CD8-positive, alpha-beta memory T cell (primary cell): ENCODE data around the gene RIN3. TPM values are rescaled to one million over a fixed set of nuclear protein-coding genes. Genes with fewer than 3 reads are reported as not detected.
A peak's percentile ranks its signal among the peaks of the same experiment; 100 is the strongest.

Source experiments
- CTCF ChIA-PET: fragments of 350-600 bp; sonication (Branson Sonifier 250); formaldehyde crosslinking; loops from one replicate; lab custom pipeline; 2021; ENCODE audit warnings: antibody characterized with exemption; lab: Charles Lee
- POLR2A ChIA-PET: fragments of 350-600 bp; sonication (Branson Sonifier 250); formaldehyde crosslinking; loops from one replicate; lab custom pipeline; 2021; ENCODE audit warnings: antibody characterized with exemption; lab: Charles Lee
- DNase-seq, 5 donors: peaks; one replicate each; pipeline versions ENCODE4 v3.0.0 to v3.0.0-alpha.2; 2020 to 2022; ENCODE audit warnings: mixed read lengths in 1 of 5
- H3K27ac ChIP-seq: one replicate; pipeline ENCODE4 v1.7.0; 2013; ENCODE audit warnings: low read depth, mild to moderate bottlenecking, low read length, moderate library complexity
- H3K27me3 ChIP-seq: 2 replicates; pipeline ENCODE4 v1.7.0; 2013; ENCODE audit warnings: low read length, mild to moderate bottlenecking; ENCODE audit not compliant: insufficient read depth, poor library complexity, severe bottlenecking
- H3K36me3 ChIP-seq: 2 replicates; pipeline ENCODE4 v1.7.0; 2013; ENCODE audit warnings: mild to moderate bottlenecking, low read length, moderate library complexity; ENCODE audit not compliant: insufficient read depth
- H3K4me1 ChIP-seq: 2 replicates; pipeline ENCODE4 v1.7.0; 2013; ENCODE audit warnings: mild to moderate bottlenecking, low read length, moderate library complexity; ENCODE audit not compliant: insufficient read depth
- H3K4me3 ChIP-seq: 2 replicates; pipeline ENCODE4 v1.7.0; 2013; ENCODE audit warnings: mild to moderate bottlenecking, low read length
- H3K9me3 ChIP-seq: 2 replicates; pipeline ENCODE4 v1.7.0; 2013; ENCODE audit warnings: mild to moderate bottlenecking, low read length
- H3K27ac Mint-ChIP-seq, 8 donors: one replicate each; pipeline ENCODE4 v1.8.0; 2020 to 2021; ENCODE audit warnings: mixed read lengths in 8 of 8, mild to moderate bottlenecking in 6 of 8, inconsistent platforms in 3 of 8, moderate library complexity in 3 of 8
- H3K27me3 Mint-ChIP-seq, 2 donors: one replicate each; pipeline ENCODE4 v1.8.0; 2020 to 2021; ENCODE audit warnings: mixed read lengths in 2 of 2, mild to moderate bottlenecking in 1 of 2, moderate library complexity in 1 of 2
- H3K36me3 Mint-ChIP-seq, 3 donors: one replicate each; pipeline ENCODE4 v1.8.0; 2020 to 2021; ENCODE audit warnings: mixed read lengths in 3 of 3, inconsistent platforms in 1 of 3, mild to moderate bottlenecking in 1 of 3
- H3K4me1 Mint-ChIP-seq, 3 donors: one replicate each; pipeline ENCODE4 v1.8.0; 2020 to 2021; ENCODE audit warnings: mixed read lengths in 3 of 3, inconsistent platforms in 1 of 3, mild to moderate bottlenecking in 1 of 3
- H3K4me3 Mint-ChIP-seq, 7 donors: one replicate each; pipeline ENCODE4 v1.8.0; 2020 to 2021; ENCODE audit warnings: mixed read lengths in 7 of 7, mild to moderate bottlenecking in 6 of 7, moderate library complexity in 4 of 7, inconsistent platforms in 2 of 7
- H3K9me3 Mint-ChIP-seq, 5 donors: one replicate each; pipeline ENCODE4 v1.8.0; 2020 to 2022; ENCODE audit warnings: mixed read lengths in 5 of 5, mild to moderate bottlenecking in 3 of 5, moderate library complexity in 2 of 5, inconsistent platforms in 1 of 5
- polyA plus RNA-seq: library from polyadenylated mRNA; unstranded; fragments of 300-500 nt; fragmentation: Illumina TruSeq; gene quantifications from one replicate; pipeline ENCODE4 v1.2.3, GENCODE V29; 2021
- total RNA-seq, 2 experiments: library from RNA; stranded (reverse); gene quantifications; one replicate each; pipeline ENCODE4 v1.2.3, GENCODE V29; 2021

RIN3 gene
- total and polyA plus RNA-seq, 3 experiments from 2014 or later, result 31.9 to 47.4 (median 46.0) TPM

- H3K9me3 ChIP-seq, result no peaks in the 10 kb centered on the region
Observed at GRCh38 chr14:92668276-92668973, 154.8 kb downstream of the RIN3 start.

GRCh38 chr14:92670160-92670559, 156.6 kb downstream of the RIN3 start:
- Mint-ChIP-seq H3K4me3 (no peak overlapping the region), H3K36me3 (peaks cover 0 to 86% (median 15%) of the 10 kb centered on the region in 3 donors), H3K4me1 (peaks cover 47 to 73% (median 54%) of the 10 kb centered on the region in 3 donors), H3K27me3 (peaks cover 0 to 5% of the 10 kb centered on the region in 2 donors), H3K27ac (peak overlapping the region in 6 of 8 donors; percentile 39 to 90 (median 72)), H3K9me3 (no peaks in the 10 kb centered on the region)
- peak in 1 of 5 donors; percentile 25 for DNase-seq
- Histone ChIP-seq H3K27ac (no peak overlapping the region), H3K27me3 (no peaks in the 10 kb centered on the region), H3K4me3 (no peak overlapping the region), H3K4me1 (peaks cover 20% of the 10 kb centered on the region), H3K9me3 (no peaks in the 10 kb centered on the region), H3K36me3 (peaks cover 14% of the 10 kb centered on the region)
- POLR2A ChIA-PET, result interaction anchor here (0.5 kb wide), 1 partner anchor 867 kb away, joined by 7 read pairs; no protein-coding TSS in a partner anchor
- CTCF ChIA-PET, result interaction anchor here (0.8 to 1.8 kb wide), 4 partner anchors 11 to 61 kb away, joined by 3 to 9 read pairs (median 4); no protein-coding TSS in a partner anchor

More at GRCh38 chr14:92668276-92668973, 154.8 kb downstream of the RIN3 start:
- no peak overlapping the region for H3K27ac ChIP-seq
- H3K27me3 ChIP-seq, result no peaks in the 10 kb centered on the region
- no peaks in the 10 kb centered on the region for H3K9me3 Mint-ChIP-seq
- H3K4me1 ChIP-seq, result peaks cover 32% of the 10 kb centered on the region
- H3K36me3 Mint-ChIP-seq, result peaks cover 0 to 87% (median 19%) of the 10 kb centered on the region in 3 donors
- no peak for DNase-seq
- peak overlapping the region; percentile 23 to 87 (median 60) for H3K27ac Mint-ChIP-seq
- peaks cover 0 to 5% of the 10 kb centered on the region in 2 donors for H3K27me3 Mint-ChIP-seq
- CTCF ChIA-PET, result interaction anchor here (1.3 kb wide), 1 partner anchor 13 kb away, joined by 6 read pairs; no protein-coding TSS in a partner anchor
- H3K4me3 ChIP-seq, result no peak overlapping the region
- peaks cover 23% of the 10 kb centered on the region for H3K36me3 ChIP-seq
- no peak overlapping the region for H3K4me3 Mint-ChIP-seq
- POLR2A ChIA-PET, result interaction anchor here (0.5 kb wide), 1 partner anchor 14 kb away, joined by 3 read pairs; no protein-coding TSS in a partner anchor
- H3K4me1 Mint-ChIP-seq, result peaks cover 53 to 74% (median 62%) of the 10 kb centered on the region in 3 donors

GRCh38 chr14:92670643-92671366, 157.2 kb downstream of the RIN3 start:
- H3K9me3 Mint-ChIP-seq, result no peaks in the 10 kb centered on the region
- peaks cover 48 to 75% (median 54%) of the 10 kb centered on the region in 3 donors for H3K4me1 Mint-ChIP-seq
- no peaks in the 10 kb centered on the region for H3K9me3 ChIP-seq
- H3K27ac Mint-ChIP-seq, result peak overlapping the region in 7 of 8 donors; percentile 29 to 83 (median 61)
- peaks cover 12% of the 10 kb centered on the region for H3K36me3 ChIP-seq
- peaks cover 0 to 87% (median 15%) of the 10 kb centered on the region in 3 donors for H3K36me3 Mint-ChIP-seq
- POLR2A ChIA-PET, result interaction anchor here (0.5 to 0.6 kb wide), 2 partner anchors 77 to 866 kb away, joined by 7 read pairs; no protein-coding TSS in a partner anchor
- no peaks in the 10 kb centered on the region for H3K27me3 ChIP-seq
- CTCF ChIA-PET, result interaction anchor here (1.1 to 1.8 kb wide), 3 partner anchors 10 to 57 kb away, joined by 3 to 9 read pairs (median 4); no protein-coding TSS in a partner anchor
- H3K4me3 Mint-ChIP-seq, result peak overlapping the region in 1 of 7 donors; percentile 44
- H3K27me3 Mint-ChIP-seq, result peaks cover 0 to 5% of the 10 kb centered on the region in 2 donors
- H3K4me3 ChIP-seq, result no peak overlapping the region
- no peak overlapping the region for H3K27ac ChIP-seq
- peaks cover 21% of the 10 kb centered on the region for H3K4me1 ChIP-seq
- peak in 1 of 5 donors; percentile 20 for DNase-seq

GRCh38 chr14:92673601-92674150, 160.1 kb downstream of the RIN3 start:
- Histone ChIP-seq H3K27ac (no peak overlapping the region), H3K4me3 (no peak overlapping the region), H3K27me3 (no peaks in the 10 kb centered on the region), H3K36me3 (peaks cover 23% of the 10 kb centered on the region), H3K4me1 (peaks cover 31% of the 10 kb centered on the region), H3K9me3 (no peaks in the 10 kb centered on the region)
- ChIA-PET CTCF (interaction anchor here (1.1 to 1.3 kb wide), 2 partner anchors 17 to 537 kb away, joined by 3 to 4 read pairs; no protein-coding TSS in a partner anchor), POLR2A (no interaction called here)
- peaks cover 52 to 72% (median 54%) of the 10 kb centered on the region in 3 donors for H3K4me1 Mint-ChIP-seq
- peaks cover 0 to 89% (median 24%) of the 10 kb centered on the region in 3 donors for H3K36me3 Mint-ChIP-seq
- H3K27ac Mint-ChIP-seq, result peak overlapping the region in 2 of 8 donors; percentile 2 to 83
- no peaks in the 10 kb centered on the region for H3K9me3 Mint-ChIP-seq
- DNase-seq, result peak in 1 of 5 donors; percentile 15
- H3K4me3 Mint-ChIP-seq, result no peak overlapping the region
- H3K27me3 Mint-ChIP-seq, result peaks cover 0 to 5% of the 10 kb centered on the region in 2 donors

GRCh38 chr14:92675421-92675820, 161.8 kb downstream of the RIN3 start:
- H3K9me3 Mint-ChIP-seq, result no peaks in the 10 kb centered on the region
- peaks cover 38 to 56% (median 40%) of the 10 kb centered on the region in 3 donors for H3K4me1 Mint-ChIP-seq
- DNase-seq, result no peak
- POLR2A ChIA-PET, result no interaction called here
- H3K4me1 ChIP-seq, result peaks cover 30% of the 10 kb centered on the region
- peaks cover 0 to 5% of the 10 kb centered on the region in 2 donors for H3K27me3 Mint-ChIP-seq
- H3K36me3 Mint-ChIP-seq, result peaks cover 0 to 90% (median 20%) of the 10 kb centered on the region in 3 donors
- H3K4me3 ChIP-seq, result no peak overlapping the region
- peak overlapping the region in 7 of 8 donors; percentile 32 to 92 (median 66) for H3K27ac Mint-ChIP-seq
- no peaks in the 10 kb centered on the region for H3K9me3 ChIP-seq
- H3K27me3 ChIP-seq, result no peaks in the 10 kb centered on the region
- CTCF ChIA-PET, result no interaction called here
- H3K36me3 ChIP-seq, result peaks cover 35% of the 10 kb centered on the region
- H3K4me3 Mint-ChIP-seq, result no peak overlapping the region
- no peak overlapping the region for H3K27ac ChIP-seq

GRCh38 chr14:92675976-92676375, 162.4 kb downstream of the RIN3 start:
- H3K4me1 Mint-ChIP-seq, result peaks cover 38 to 55% (median 40%) of the 10 kb centered on the region in 3 donors
- peak overlapping the region in 1 of 7 donors; percentile 43 for H3K4me3 Mint-ChIP-seq
- peaks cover 1 to 87% (median 20%) of the 10 kb centered on the region in 3 donors for H3K36me3 Mint-ChIP-seq
- no peak overlapping the region for H3K4me3 ChIP-seq
- H3K36me3 ChIP-seq, result peaks cover 35% of the 10 kb centered on the region
- H3K27ac Mint-ChIP-seq, result peak overlapping the region; percentile 48 to 92 (median 67)
- H3K27me3 ChIP-seq, result no peaks in the 10 kb centered on the region
- DNase-seq, result no peak
- H3K27me3 Mint-ChIP-seq, result peaks cover 0 to 3% of the 10 kb centered on the region in 2 donors
- H3K9me3 Mint-ChIP-seq, result no peaks in the 10 kb centered on the region
- POLR2A ChIA-PET, result no interaction called here
- H3K9me3 ChIP-seq, result no peaks in the 10 kb centered on the region
- CTCF ChIA-PET, result interaction anchor here (1.3 kb wide), 1 partner anchor 17 kb away, joined by 3 read pairs; no protein-coding TSS in a partner anchor
- H3K4me1 ChIP-seq, result peaks cover 30% of the 10 kb centered on the region
- no peak overlapping the region for H3K27ac ChIP-seq

- Mint-ChIP-seq H3K36me3 (peaks cover 6 to 88% (median 20%) of the 10 kb centered on the region in 3 donors), H3K27ac (peak overlapping the region; percentile 48 to 92 (median 76)), H3K4me1 (peaks cover 43 to 56% (median 45%) of the 10 kb centered on the region in 3 donors), H3K4me3 (peak overlapping the region in 2 of 7 donors; percentile 56 to 68), H3K27me3 (peaks cover 0 to 2% of the 10 kb centered on the region in 2 donors), H3K9me3 (no peaks in the 10 kb centered on the region)
- Histone ChIP-seq H3K27me3 (no peaks in the 10 kb centered on the region), H3K4me1 (peaks cover 34% of the 10 kb centered on the region), H3K9me3 (no peaks in the 10 kb centered on the region), H3K27ac (no peak overlapping the region), H3K4me3 (no peak overlapping the region), H3K36me3 (peaks cover 39% of the 10 kb centered on the region)
- no peak for DNase-seq
- CTCF ChIA-PET, result interaction anchor here (0.9 to 1.3 kb wide), 2 partner anchors 17 to 25 kb away, joined by 3 read pairs; no protein-coding TSS in a partner anchor
- POLR2A ChIA-PET, result no interaction called here
Observed at GRCh38 chr14:92676403-92677086, 163.0 kb downstream of the RIN3 start.
